A673 (cell line): Measurements from ENCODE around the gene BNC2.

ENCODE experiments used
- CTCF ChIP-seq: fragments of 300-800, 200-600 bp; sonication (generic); conservative IDR thresholded peaks from 2 replicates; pipeline ENCODE4 v1.5.1; 2017; ENCODE audit warnings: low read depth, mild to moderate bottlenecking, antibody characterized with exemption, low read length, moderate library complexity, mixed read lengths
- EZH2 ChIP-seq: fragments of 200-600 bp; sonication (generic); IDR thresholded peaks from 2 replicates; pipeline ENCODE4 v1.6.1; 2017; ENCODE audit warnings: borderline replicate concordance, low read depth, mild to moderate bottlenecking, mixed read lengths, antibody characterized with exemption, low read length; ENCODE audit not compliant: poor library complexity, severe bottlenecking

DNA sequence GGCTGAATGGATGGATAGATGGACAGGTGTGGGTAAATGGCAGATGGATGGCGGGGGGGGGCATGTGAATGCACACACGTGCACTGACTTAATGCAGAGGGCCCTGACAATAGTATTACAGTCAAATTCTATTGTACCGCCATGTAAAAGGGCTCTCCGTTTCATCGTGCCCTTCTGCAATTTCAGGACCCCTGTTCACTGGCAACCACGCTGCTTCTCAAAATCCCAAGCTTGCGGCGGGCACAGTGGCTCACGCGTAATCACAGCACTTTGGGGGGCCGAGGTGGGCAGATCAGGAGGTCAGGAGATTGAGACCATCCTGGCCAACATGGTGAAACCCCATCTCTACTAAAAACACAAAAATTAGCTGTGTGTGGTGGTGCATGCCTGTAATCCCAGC lies 211.4 kb downstream of the BNC2 start:
- no peak for TF ChIP-seq CTCF
- no peak for TF ChIP-seq EZH2
